Activated CD4-positive, alpha-beta memory T cell treated with anti-CD3 and anti-CD28 coated beads for 36 hours (primary cell): ENCODE results near the gene NRP2. TPM values are rescaled to one million over a fixed set of nuclear protein-coding genes. Genes with fewer than 3 reads are reported as not detected.
A peak's percentile ranks its signal among the peaks of the same experiment; 100 is the strongest.

ENCODE experiments used
- CTCF ChIA-PET: fragments of 350-600 bp; sonication (Branson Sonifier 250); formaldehyde crosslinking; loops from one replicate; lab custom pipeline; 2021; ENCODE audit warnings: antibody characterized with exemption, inconsistent platforms; lab: Charles Lee
- POLR2A ChIA-PET: fragments of 350-600 bp; sonication (Branson Sonifier 250); formaldehyde crosslinking; loops from one replicate; lab custom pipeline; 2021; ENCODE audit warnings: antibody characterized with exemption; lab: Charles Lee
- DNase-seq: peaks from one replicate; pipeline ENCODE4 v3.0.0-alpha.2; 2020
- H3K27ac Mint-ChIP-seq: one replicate; pipeline ENCODE4 v1.8.0; 2021; ENCODE audit warnings: mixed read lengths
- H3K27me3 Mint-ChIP-seq: one replicate; pipeline ENCODE4 v1.8.0; 2021; ENCODE audit warnings: mixed read lengths
- H3K36me3 Mint-ChIP-seq: one replicate; pipeline ENCODE4 v1.8.0; 2021; ENCODE audit warnings: mixed read lengths
- H3K4me1 Mint-ChIP-seq: one replicate; pipeline ENCODE4 v1.8.0; 2021; ENCODE audit warnings: low read depth, mixed read lengths
- H3K4me3 Mint-ChIP-seq: one replicate; pipeline ENCODE4 v1.8.0; 2021; ENCODE audit warnings: mild to moderate bottlenecking, mixed read lengths
- H3K9me3 Mint-ChIP-seq: one replicate; pipeline ENCODE4 v1.8.0; 2021; ENCODE audit warnings: mixed read lengths
- intact Hi-C: fragments of 100-400 bp; cut with micrococcal nuclease; formaldehyde crosslinking; loops from one replicate; pipeline ENCODE4 v1.15.1; 2023
- total RNA-seq, 2 experiments: library from RNA; stranded (reverse); gene quantifications; one replicate each; pipeline ENCODE4 v1.2.3, GENCODE V29; 2021

NRP2 gene, protein sequence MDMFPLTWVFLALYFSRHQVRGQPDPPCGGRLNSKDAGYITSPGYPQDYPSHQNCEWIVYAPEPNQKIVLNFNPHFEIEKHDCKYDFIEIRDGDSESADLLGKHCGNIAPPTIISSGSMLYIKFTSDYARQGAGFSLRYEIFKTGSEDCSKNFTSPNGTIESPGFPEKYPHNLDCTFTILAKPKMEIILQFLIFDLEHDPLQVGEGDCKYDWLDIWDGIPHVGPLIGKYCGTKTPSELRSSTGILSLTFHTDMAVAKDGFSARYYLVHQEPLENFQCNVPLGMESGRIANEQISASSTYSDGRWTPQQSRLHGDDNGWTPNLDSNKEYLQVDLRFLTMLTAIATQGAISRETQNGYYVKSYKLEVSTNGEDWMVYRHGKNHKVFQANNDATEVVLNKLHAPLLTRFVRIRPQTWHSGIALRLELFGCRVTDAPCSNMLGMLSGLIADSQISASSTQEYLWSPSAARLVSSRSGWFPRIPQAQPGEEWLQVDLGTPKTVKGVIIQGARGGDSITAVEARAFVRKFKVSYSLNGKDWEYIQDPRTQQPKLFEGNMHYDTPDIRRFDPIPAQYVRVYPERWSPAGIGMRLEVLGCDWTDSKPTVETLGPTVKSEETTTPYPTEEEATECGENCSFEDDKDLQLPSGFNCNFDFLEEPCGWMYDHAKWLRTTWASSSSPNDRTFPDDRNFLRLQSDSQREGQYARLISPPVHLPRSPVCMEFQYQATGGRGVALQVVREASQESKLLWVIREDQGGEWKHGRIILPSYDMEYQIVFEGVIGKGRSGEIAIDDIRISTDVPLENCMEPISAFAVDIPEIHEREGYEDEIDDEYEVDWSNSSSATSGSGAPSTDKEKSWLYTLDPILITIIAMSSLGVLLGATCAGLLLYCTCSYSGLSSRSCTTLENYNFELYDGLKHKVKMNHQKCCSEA
- total RNA-seq, result 1 to 10 TPM; 1.9 to 2.6 TPM

DNA sequence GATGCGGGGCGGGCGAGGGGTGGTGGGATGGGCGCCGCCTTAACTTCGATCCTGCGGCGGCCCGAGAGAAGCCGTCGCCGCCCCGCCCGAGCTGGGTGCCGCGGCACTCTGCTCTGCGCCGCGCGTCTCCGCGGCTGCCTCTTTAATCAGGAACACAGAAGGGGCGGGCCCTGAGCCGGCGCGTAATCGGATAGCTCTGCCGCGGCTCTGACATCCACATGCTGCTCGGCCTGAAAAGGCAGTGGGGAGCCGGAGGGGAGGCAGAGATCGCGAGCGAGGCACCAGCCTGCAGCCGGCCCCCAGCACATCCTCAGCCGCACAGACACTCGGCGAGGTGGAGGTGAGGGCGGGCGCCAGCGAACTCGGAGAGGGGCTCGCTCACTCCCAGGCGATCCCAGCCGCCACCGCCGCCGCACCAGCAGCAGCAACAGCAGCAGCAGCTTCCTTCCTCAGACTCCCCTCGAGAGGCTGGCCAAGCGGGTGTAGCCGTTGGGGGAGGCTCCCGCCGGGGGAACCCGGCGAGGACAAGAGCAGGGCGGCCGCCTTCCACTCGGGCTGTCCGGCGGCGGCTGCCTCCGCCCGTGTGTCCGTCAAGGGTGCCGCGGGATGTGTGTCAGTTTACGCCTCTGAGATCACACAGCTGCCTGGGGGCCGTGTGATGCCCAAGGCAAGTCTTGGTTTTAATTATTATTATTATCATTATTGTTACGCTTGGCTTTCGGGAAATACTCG lies at the start of gene NRP2:
TSS of gene NRP2 (plus strand) at position 263 of the 732 bp plus-strand sequence. CDS start 790 bp downstream, outside the sequence.
- Mint-ChIP-seq H3K9me3 (no peaks in the 10 kb centered on the region), H3K27ac (no peak within 1 kb of the TSS), H3K4me1 (peaks cover 22% of the 10 kb centered on the region), H3K27me3 (peaks cover 67% of the 10 kb centered on the region), H3K36me3 (no peaks in the 10 kb centered on the region), H3K4me3 (peak within 1 kb of the TSS; percentile 70)
- ChIA-PET POLR2A (interaction anchor here (1.1 kb wide), 1 partner anchor 25 kb away, joined by 3 read pairs; no protein-coding TSS in a partner anchor), CTCF (interaction anchor here (0.7 to 1.1 kb wide), 3 partner anchors 92 to 1358 kb away, joined by 3 to 4 read pairs (median 3); no protein-coding TSS in a partner anchor)
- intact Hi-C loops, result loop anchor here (5.0 kb wide), 5 partner anchors 70 to 310 kb away; no protein-coding TSS in a partner anchor
- DNase-seq, result peak; percentile 66

DNA sequence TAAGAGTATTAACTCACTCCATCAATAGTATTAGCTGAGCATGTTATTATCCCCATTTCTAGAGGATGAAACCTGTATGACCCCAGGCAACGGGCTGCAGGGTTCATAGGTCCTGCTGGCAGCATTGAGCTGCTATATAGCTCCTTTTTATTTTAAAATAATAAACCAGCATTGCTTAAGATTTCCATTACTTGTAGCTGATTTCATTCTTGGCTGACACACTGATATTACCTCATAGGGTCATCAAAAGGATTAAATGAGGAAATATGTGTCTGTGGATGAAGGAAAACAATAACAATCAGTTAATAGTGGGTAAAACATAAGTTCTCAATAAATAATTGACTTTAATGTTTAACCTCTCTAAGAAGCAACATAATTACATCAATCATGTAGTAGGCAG lies 48.3 kb upstream of the NRP2 start:
- H3K4me3 Mint-ChIP-seq, result no peak overlapping the region
- no peak overlapping the region for H3K27ac Mint-ChIP-seq
- CTCF ChIA-PET, result no interaction called here
- no peaks in the 10 kb centered on the region for H3K27me3 Mint-ChIP-seq
- POLR2A ChIA-PET, result no interaction called here
- H3K9me3 Mint-ChIP-seq, result no peaks in the 10 kb centered on the region
- no peak for DNase-seq
- H3K4me1 Mint-ChIP-seq, result peaks cover 7% of the 10 kb centered on the region
- no peaks in the 10 kb centered on the region for H3K36me3 Mint-ChIP-seq
- intact Hi-C loops, result no loop called here

DNA sequence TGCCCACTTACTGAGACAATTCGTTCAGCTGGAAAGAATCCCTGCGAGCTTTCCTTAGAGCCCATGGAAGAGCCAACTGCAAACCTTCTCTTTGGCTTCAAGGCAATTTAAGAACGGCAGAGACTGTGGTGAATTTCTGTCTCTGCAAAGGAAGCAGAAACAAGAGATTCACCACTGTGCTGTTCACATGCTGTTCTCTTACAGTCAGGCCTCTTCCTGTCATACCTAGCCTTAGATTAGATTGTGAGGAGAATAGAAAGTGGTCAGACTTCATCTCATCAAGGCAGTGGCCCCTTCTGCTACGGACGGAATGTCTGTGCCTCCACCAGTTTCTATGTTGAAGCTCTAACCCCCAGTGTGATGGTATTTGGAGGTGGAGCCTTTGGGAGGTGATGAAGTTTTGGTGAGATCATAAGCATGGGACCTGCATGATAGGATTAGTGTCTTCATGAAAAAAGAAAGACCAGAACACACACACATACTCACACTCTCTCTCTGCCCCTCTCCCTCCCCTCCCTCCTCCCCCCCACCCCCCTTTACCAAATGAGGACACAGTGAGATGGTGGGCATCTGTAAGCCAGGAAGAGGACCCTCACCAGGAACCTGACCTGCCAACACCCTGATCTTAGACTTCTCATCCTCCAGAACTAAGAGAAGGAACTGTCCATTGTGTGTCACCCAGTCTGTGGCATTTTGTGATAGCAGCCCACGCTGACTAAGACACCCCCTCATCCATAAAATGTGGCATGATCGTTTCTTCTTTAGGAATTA lies 45.6 kb upstream of the NRP2 start:
- ChIA-PET CTCF (no interaction called here), POLR2A (no interaction called here)
- H3K27ac Mint-ChIP-seq, result no peak overlapping the region
- intact Hi-C loops, result no loop called here
- peaks cover 7% of the 10 kb centered on the region for H3K4me1 Mint-ChIP-seq
- no peak overlapping the region for H3K4me3 Mint-ChIP-seq
- H3K27me3 Mint-ChIP-seq, result no peaks in the 10 kb centered on the region
- no peak for DNase-seq
- H3K36me3 Mint-ChIP-seq, result no peaks in the 10 kb centered on the region
- no peaks in the 10 kb centered on the region for H3K9me3 Mint-ChIP-seq

DNA sequence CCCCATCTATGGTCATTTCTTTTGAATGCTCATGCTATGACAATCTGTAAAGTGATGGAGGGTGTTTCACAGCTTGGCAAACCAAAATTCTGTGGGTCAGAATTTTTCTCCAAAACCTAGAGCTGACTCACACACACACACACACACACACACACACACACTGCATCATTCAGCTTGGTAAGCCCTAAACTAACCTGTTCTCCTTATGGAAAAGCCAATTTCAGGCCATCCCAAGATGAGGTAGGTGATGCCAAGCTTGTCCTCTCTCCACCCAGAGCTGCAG lies 45.0 kb upstream of the NRP2 start:
- Mint-ChIP-seq H3K27me3 (peaks cover 4% of the 10 kb centered on the region), H3K36me3 (no peaks in the 10 kb centered on the region), H3K4me1 (peaks cover 7% of the 10 kb centered on the region), H3K27ac (no peak overlapping the region), H3K4me3 (no peak overlapping the region), H3K9me3 (no peaks in the 10 kb centered on the region)
- ChIA-PET CTCF (no interaction called here), POLR2A (no interaction called here)
- DNase-seq, result no peak
- intact Hi-C loops, result no loop called here

DNA sequence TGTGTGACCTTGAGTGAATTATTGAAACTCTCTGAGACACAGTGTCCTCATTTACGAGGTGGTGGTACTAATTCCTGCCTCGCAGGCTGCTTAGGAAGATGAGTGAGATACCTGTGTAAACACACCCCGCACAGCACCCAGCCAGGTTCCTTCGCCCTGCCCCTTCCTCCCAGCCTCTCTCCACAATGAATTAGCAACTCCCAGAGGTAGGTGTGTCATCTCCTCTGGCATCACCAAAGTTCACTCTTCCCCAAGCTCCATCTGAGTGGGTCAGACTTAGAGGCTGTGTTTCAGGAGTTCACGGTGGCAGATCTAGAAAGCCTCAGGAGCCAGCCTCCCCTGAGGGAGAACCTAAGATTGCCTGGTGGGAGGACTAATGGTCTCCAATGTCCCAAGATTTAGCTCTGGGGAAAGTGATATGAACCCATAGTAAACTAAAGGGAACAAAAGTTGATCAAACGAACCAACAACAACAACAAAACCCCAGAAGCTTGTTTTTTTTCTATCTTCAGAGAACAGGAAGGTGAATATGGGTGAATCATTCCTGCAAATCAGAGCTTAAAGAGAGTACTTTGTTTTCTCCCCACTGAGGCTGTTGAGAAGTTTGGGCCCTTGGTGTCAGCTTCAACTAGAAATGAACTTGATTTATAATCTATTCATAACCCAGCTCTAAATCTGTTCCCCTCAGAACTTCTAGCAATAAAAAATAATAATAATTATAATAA lies 44.4 kb upstream of the NRP2 start:
- Mint-ChIP-seq H3K36me3 (no peaks in the 10 kb centered on the region), H3K9me3 (no peaks in the 10 kb centered on the region), H3K27me3 (peaks cover 4% of the 10 kb centered on the region), H3K4me3 (no peak overlapping the region), H3K27ac (no peak overlapping the region), H3K4me1 (peaks cover 7% of the 10 kb centered on the region)
- POLR2A ChIA-PET, result no interaction called here
- CTCF ChIA-PET, result no interaction called here
- DNase-seq, result no peak
- intact Hi-C loops, result no loop called here

DNA sequence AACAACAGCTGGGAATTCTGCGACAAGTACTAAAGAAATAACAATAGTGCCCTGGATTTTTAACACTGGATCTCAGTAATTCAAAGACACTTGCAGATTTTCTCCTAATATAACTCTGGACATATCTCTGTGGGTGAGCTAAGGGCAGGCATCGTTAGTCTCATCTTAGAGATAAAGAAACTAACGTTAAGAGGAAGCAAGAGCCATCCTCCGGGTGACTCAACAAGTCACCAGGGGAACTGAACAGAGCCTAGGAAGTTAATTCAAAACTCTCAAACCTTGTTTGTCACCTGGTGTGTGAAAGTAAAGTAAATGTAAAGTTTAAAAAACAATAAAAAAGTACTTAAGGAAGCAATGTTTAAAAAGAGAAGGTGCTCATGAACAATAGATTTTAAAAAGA lies 41.6 kb upstream of the NRP2 start:
- Mint-ChIP-seq H3K27me3 (peaks cover 12% of the 10 kb centered on the region), H3K4me3 (no peak overlapping the region), H3K9me3 (no peaks in the 10 kb centered on the region), H3K4me1 (peaks cover 7% of the 10 kb centered on the region), H3K27ac (no peak overlapping the region), H3K36me3 (no peaks in the 10 kb centered on the region)
- CTCF ChIA-PET, result no interaction called here
- no peak for DNase-seq
- POLR2A ChIA-PET, result no interaction called here
- intact Hi-C loops, result no loop called here

DNA sequence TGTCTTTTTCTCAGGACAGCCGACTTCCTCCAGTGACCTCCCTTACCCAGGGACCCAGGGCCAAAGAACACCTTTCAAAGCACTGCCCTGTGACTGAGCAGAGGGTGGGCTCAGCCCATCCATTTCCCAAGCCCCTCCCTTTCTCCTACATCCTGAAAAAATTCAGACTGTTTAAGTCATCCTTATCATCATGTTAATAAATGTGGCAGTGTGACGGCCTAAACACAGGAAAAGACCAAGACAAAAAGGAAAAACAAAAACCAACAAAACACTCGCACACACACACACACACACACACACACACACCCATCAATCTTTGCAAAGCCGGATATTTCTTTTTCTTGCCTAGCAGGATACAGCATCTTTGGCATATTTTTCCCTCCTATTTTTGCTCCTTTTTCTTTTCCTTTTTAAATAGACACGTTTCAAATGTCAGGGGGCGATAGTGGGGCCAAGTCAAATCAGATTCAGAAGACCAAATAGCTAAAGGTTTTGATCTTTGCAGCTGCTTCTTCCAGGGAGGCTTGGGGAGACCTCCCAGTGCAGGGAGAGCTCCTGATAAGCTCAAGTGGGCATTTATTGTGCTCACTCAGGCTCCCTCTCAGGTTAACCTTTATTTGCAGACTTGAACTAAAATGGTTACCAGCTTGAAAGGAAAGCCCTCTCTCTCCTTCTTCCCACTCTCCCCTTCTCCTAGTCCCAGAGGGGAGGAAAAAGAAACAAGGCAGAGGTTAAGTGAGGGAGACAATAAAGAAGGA lies 39.5 kb upstream of the NRP2 start:
- no peaks in the 10 kb centered on the region for H3K36me3 Mint-ChIP-seq
- no peaks in the 10 kb centered on the region for H3K9me3 Mint-ChIP-seq
- H3K4me1 Mint-ChIP-seq, result peaks cover 1% of the 10 kb centered on the region
- H3K27ac Mint-ChIP-seq, result no peak overlapping the region
- no peak overlapping the region for H3K4me3 Mint-ChIP-seq
- intact Hi-C loops, result no loop called here
- no peak for DNase-seq
- POLR2A ChIA-PET, result no interaction called here
- CTCF ChIA-PET, result no interaction called here
- peaks cover 12% of the 10 kb centered on the region for H3K27me3 Mint-ChIP-seq

DNA sequence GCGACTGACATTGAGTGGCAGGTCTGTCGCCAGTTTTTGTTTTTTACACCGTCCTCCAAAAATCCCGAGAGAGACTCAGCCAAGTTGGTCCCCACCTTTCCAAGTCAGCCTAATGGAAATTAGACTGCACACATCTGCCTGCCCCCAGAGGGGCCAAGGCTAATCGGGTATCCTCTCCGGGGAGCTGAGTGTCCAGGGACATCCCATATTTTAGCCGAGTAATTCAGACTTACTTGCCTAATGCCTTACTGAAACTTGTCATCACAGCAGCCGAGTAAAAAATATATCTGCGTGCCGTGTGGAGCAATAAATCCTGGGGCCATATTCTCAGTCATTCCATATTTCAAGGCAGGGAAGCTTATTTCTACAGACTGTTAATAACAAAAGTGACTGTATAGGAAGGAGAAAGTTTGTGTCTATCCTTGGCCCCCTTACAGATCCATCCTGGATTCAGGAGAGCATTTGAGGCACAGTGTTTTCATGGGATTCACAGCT lies 38.9 kb upstream of the NRP2 start:
- intact Hi-C loops, result no loop called here
- peaks cover 12% of the 10 kb centered on the region for H3K27me3 Mint-ChIP-seq
- no peak for DNase-seq
- H3K4me1 Mint-ChIP-seq, result no peaks in the 10 kb centered on the region
- no peaks in the 10 kb centered on the region for H3K36me3 Mint-ChIP-seq
- ChIA-PET POLR2A (no interaction called here), CTCF (no interaction called here)
- H3K9me3 Mint-ChIP-seq, result no peaks in the 10 kb centered on the region
- no peak overlapping the region for H3K4me3 Mint-ChIP-seq
- no peak overlapping the region for H3K27ac Mint-ChIP-seq

DNA sequence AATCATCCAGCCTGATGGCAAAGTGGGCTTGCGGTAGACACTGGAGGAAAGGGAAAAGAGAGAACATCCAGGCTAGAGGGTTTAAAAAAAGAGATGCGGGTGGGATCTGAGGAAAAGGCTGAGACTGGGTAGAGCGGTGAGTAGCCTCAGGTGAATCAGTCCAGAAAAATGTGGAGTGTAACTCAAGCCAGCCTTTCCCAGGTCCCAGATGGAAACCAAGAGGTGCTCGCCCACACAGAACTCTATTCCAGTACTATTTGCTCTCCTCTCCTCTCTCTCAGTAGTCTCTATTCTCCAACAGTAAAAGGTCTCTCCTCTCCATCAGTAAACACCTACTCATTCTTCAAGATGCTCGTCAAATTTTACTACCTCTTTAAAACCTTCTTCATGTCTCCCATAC lies 38.3 kb upstream of the NRP2 start:
- ChIA-PET POLR2A (no interaction called here), CTCF (no interaction called here)
- no peak overlapping the region for H3K4me3 Mint-ChIP-seq
- no peak for DNase-seq
- intact Hi-C loops, result no loop called here
- H3K27ac Mint-ChIP-seq, result no peak overlapping the region
- H3K36me3 Mint-ChIP-seq, result no peaks in the 10 kb centered on the region
- H3K9me3 Mint-ChIP-seq, result no peaks in the 10 kb centered on the region
- H3K27me3 Mint-ChIP-seq, result peaks cover 12% of the 10 kb centered on the region
- H3K4me1 Mint-ChIP-seq, result no peaks in the 10 kb centered on the region

DNA sequence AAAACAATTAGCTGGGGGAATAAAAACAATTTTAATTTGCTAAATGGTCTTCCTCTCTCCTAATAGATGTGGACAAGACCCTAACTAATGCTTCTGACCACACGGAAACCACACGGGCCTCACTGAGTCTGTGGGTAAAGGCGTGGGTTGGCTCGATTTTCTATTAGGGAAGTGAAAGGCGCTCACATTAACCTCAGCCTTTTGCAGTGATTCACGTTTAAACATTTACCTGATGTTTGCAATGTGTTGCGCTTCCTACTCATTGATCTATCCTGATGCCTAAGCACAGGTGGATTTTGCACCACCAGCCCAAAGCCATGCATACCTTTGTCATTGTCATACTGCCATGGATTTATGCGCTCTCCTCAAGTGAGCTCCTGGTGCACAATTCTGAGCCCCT lies 35.6 kb upstream of the NRP2 start:
- Mint-ChIP-seq H3K27ac (no peak overlapping the region), H3K9me3 (no peaks in the 10 kb centered on the region), H3K4me1 (no peaks in the 10 kb centered on the region), H3K4me3 (no peak overlapping the region), H3K27me3 (peaks cover 12% of the 10 kb centered on the region), H3K36me3 (no peaks in the 10 kb centered on the region)
- ChIA-PET POLR2A (no interaction called here), CTCF (no interaction called here)
- intact Hi-C loops, result no loop called here
- DNase-seq, result no peak
